Calu3 (cell line): ENCODE data around the gene GPR18. TPM values are rescaled to one million over a fixed set of nuclear protein-coding genes. Genes with fewer than 3 reads are reported as not detected.

Experiments used
- BruUV-seq: library from RNA; stranded (reverse); fragments of 400-500 nt; replicated peaks from 2 replicates; lab custom pipeline; 2021; lab: Mats Ljungman, UMichigan
- CTCF ChIA-PET: fragments of 300-600 bp; sonication (Branson Sonifier 250); formaldehyde crosslinking; loops from one replicate; lab custom pipeline; 2022; ENCODE audit warnings: antibody characterized with exemption; lab: Charles Lee
- DNase-seq: peaks from one replicate; pipeline ENCODE4 v3.0.0; 2022
- H3K27ac Mint-ChIP-seq: one replicate; pipeline ENCODE4 v1.8.0; 2022; ENCODE audit warnings: mixed read lengths; ENCODE audit not compliant: unreplicated experiment
- H3K27me3 Mint-ChIP-seq: one replicate; pipeline ENCODE4 v1.8.0; 2022; ENCODE audit warnings: mixed read lengths; ENCODE audit not compliant: unreplicated experiment
- H3K36me3 Mint-ChIP-seq: one replicate; pipeline ENCODE4 v1.8.0; 2022; ENCODE audit warnings: mild to moderate bottlenecking, moderate library complexity, mixed read lengths; ENCODE audit not compliant: insufficient read depth, unreplicated experiment
- H3K4me1 Mint-ChIP-seq: one replicate; pipeline ENCODE4 v1.8.0; 2022; ENCODE audit warnings: mild to moderate bottlenecking, low read depth, mixed read lengths; ENCODE audit not compliant: unreplicated experiment
- H3K4me3 Mint-ChIP-seq: one replicate; pipeline ENCODE4 v1.8.0; 2022; ENCODE audit warnings: mild to moderate bottlenecking, low read depth, moderate library complexity, mixed read lengths; ENCODE audit not compliant: unreplicated experiment
- H3K9me3 Mint-ChIP-seq: one replicate; pipeline ENCODE4 v1.8.0; 2022; ENCODE audit warnings: low read depth, mixed read lengths; ENCODE audit not compliant: unreplicated experiment
- intact Hi-C: fragments of 100-400 bp; cut with micrococcal nuclease; formaldehyde crosslinking; loops from one replicate; pipeline ENCODE4 v1.10.0; 2022; ENCODE audit not compliant: unreplicated experiment
- total RNA-seq: library from RNA; stranded (reverse); gene quantifications from 2 replicates; pipeline ENCODE4 v1.2.3, GENCODE V29; 2022
- TF ChIP-seq, protein P1 (sequence below): fragments of 200-600 bp; IDR thresholded peaks from one replicate; pipeline ENCODE4 v1.8.0; 2022; ENCODE audit warnings: antibody characterized with exemption; ENCODE audit not compliant: unreplicated experiment

Gene GPR18
- total RNA-seq, 1 experiment from 2014 or later, result not detected

GRCh38 chr13:99301913-99302636, 43.9 kb upstream of the GPR18 start:
- intact Hi-C loops, result no loop called here
- CTCF ChIA-PET, result no interaction called here
- Mint-ChIP-seq H3K27ac (no peak overlapping the region), H3K4me3 (no peak overlapping the region), H3K27me3 (no peaks in the 10 kb centered on the region), H3K9me3 (no peaks in the 10 kb centered on the region), H3K36me3 (no peaks in the 10 kb centered on the region), H3K4me1 (no peaks in the 10 kb centered on the region)
- no peak for DNase-seq
- TF ChIP-seq, protein P1, sequence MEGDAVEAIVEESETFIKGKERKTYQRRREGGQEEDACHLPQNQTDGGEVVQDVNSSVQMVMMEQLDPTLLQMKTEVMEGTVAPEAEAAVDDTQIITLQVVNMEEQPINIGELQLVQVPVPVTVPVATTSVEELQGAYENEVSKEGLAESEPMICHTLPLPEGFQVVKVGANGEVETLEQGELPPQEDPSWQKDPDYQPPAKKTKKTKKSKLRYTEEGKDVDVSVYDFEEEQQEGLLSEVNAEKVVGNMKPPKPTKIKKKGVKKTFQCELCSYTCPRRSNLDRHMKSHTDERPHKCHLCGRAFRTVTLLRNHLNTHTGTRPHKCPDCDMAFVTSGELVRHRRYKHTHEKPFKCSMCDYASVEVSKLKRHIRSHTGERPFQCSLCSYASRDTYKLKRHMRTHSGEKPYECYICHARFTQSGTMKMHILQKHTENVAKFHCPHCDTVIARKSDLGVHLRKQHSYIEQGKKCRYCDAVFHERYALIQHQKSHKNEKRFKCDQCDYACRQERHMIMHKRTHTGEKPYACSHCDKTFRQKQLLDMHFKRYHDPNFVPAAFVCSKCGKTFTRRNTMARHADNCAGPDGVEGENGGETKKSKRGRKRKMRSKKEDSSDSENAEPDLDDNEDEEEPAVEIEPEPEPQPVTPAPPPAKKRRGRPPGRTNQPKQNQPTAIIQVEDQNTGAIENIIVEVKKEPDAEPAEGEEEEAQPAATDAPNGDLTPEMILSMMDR, result no peak
- no TSS peak for BruUV-seq

DNA sequence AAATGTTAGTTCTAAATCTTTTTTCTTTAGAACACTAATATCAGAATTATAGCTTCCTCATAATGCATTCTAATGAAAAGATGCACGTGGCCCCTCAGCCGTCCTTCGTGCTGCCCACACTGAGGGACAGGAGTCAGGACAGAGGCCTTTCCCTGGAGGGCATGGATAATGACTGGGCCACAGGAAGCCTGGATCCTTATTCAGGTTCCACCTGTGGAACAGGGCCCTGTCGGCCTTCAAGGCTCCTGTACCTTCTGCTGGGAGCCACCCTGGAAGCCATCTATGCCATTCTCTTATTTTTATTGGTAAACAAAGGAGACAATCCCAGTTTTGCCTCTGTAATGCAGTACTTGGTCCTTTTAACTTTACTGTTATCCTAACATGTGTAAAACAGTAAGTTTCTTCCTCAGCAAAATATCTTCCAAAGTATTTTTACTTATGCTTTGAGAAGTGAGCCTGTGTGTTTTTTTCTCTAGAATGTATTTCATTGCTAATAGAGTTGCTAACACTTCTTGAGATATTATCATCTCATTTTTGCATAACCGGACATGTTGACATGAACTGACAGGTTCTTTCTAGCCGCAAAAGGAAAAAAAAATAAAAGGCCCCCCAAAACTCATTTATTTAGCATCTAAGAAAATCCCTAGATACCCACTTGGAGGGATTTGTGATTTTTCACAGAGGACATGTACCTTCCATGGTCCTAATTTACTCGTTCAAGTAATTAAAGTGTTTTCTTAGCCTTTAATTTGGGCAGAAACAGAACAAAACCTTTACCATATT, 43.1 kb upstream of the GPR18 start:
- Mint-ChIP-seq H3K36me3 (no peaks in the 10 kb centered on the region), H3K9me3 (no peaks in the 10 kb centered on the region), H3K4me3 (no peak overlapping the region), H3K27me3 (no peaks in the 10 kb centered on the region), H3K4me1 (no peaks in the 10 kb centered on the region), H3K27ac (no peak overlapping the region)
- CTCF ChIA-PET, result no interaction called here
- TF ChIP-seq, protein P1, result no peak
- intact Hi-C loops, result no loop called here
- BruUV-seq, result no TSS peak
- DNase-seq, result no peak

DNA sequence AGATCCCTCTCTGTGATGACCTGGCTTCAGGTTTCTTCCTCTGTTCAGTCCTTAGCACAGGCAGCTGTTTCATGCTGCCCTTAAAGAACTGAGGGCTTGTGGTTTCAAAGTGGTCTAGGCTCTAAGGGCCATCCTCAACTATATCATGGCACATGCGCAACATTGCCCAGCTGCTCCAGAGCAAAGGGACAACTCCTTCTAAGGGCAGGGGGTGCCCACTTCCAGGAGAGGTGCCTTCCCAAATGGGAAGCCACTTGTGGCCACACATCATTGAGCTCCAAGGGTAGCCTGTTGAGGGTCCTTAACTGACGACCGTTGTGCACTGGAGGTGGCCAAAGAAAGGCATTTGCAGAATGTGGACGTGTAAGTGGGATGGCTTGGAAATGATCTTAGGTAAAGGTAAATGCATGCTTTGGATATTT, 41.8 kb upstream of the GPR18 start:
- Mint-ChIP-seq H3K27ac (no peak overlapping the region), H3K9me3 (no peaks in the 10 kb centered on the region), H3K36me3 (no peaks in the 10 kb centered on the region), H3K4me3 (no peak overlapping the region), H3K4me1 (no peaks in the 10 kb centered on the region), H3K27me3 (no peaks in the 10 kb centered on the region)
- BruUV-seq, result no TSS peak
- DNase-seq, result no peak
- intact Hi-C loops, result no loop called here
- TF ChIP-seq, protein P1, result no peak
- CTCF ChIA-PET, result no interaction called here

GRCh38 chr13:99299256-99299919, 41.2 kb upstream of the GPR18 start:
- Mint-ChIP-seq H3K9me3 (no peaks in the 10 kb centered on the region), H3K27me3 (no peaks in the 10 kb centered on the region), H3K4me3 (no peak overlapping the region), H3K36me3 (no peaks in the 10 kb centered on the region), H3K4me1 (no peaks in the 10 kb centered on the region), H3K27ac (no peak overlapping the region)
- TF ChIP-seq, protein P1, result no peak
- no peak for DNase-seq
- CTCF ChIA-PET, result no interaction called here
- BruUV-seq, result no TSS peak
- intact Hi-C loops, result no loop called here
